Neural progenitor cell (in vitro differentiated cells): ENCODE data around the gene SPATC1L.

Experiments used
- CTCF ChIP-seq: fragments of 200-600 bp; sonication (generic); IDR thresholded peaks from 2 replicates; pipeline ENCODE4 v1.5.1; 2017; ENCODE audit warnings: antibody characterized with exemption, mild to moderate bottlenecking
- EZH2 ChIP-seq: fragments of 200-600 bp; sonication (generic); IDR thresholded peaks from 2 replicates; pipeline ENCODE4 v1.6.1; 2017; ENCODE audit warnings: antibody characterized with exemption, mild to moderate bottlenecking, moderate library complexity

DNA sequence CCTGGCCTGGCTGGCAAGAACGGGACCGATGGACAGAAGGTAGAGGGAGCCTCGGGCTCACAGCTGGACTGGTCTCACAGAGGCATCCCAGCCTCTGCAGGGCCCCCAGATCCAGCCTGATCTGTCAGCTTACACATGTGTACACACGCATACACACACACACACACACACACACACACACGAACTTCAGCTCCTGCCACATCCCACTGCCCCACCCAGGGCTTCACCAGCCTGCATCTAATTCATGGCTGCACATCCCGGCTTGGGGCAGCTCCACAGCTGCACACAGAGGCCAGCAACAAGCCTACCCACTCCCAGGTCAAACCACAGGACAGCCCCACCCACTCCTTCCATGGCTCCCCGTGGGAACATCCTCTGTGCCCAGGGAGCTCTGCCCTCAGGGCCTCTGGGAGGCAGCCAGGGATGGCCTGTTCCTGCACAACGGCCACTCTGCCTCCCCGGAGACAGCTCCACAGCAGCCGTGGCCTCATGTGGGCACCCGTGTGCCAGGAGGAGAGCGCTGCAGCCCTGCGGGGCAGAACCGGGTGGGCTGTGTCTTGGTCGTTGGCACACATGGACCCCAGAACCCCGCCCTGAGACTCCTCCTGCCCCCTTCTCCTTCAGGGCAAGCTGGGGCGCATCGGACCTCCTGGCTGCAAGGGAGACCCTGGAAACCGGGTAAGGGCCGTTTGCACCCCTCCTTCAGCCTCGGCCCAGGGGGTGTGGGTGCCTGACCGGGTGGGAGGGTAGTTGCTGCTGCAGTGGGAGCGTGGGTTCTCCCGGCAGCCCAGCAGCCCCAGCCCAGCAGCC is 67.3 kb downstream of the SPATC1L start:
- TF ChIP-seq CTCF: no peak
- TF ChIP-seq EZH2: no peak
